OCI-LY1 (cell line): ENCODE data around the gene U2SURP.

Experiments used
- H2AFZ ChIP-seq: fragments of 200-600 bp; sonication (generic), shearing (Covaris generic); 2 replicates; pipeline ENCODE4 v1.6.0; 2014; ENCODE audit warnings: antibody characterized with exemption, mild to moderate bottlenecking, low read length
- H3F3A ChIP-seq: fragments of 200-600 bp; sonication (generic), shearing (Covaris generic); 2 replicates; pipeline ENCODE4 v1.6.0; 2014; ENCODE audit warnings: mild to moderate bottlenecking, antibody characterized with exemption, low read length, moderate library complexity; ENCODE audit not compliant: insufficient read depth
- H3K27ac ChIP-seq: fragments of 200-600 bp; sonication (generic); 2 replicates; pipeline ENCODE4 v1.5.1; 2014; ENCODE audit warnings: low read length, mixed run types, mild to moderate bottlenecking, low read depth; ENCODE audit not compliant: poor library complexity, severe bottlenecking
- H3K27me3 ChIP-seq: fragments of 200-600 bp; sonication (generic); 2 replicates; pipeline ENCODE4 v1.6.0; 2014; ENCODE audit warnings: antibody characterized with exemption, mild to moderate bottlenecking, low read length, moderate library complexity; ENCODE audit not compliant: insufficient read depth
- H3K36me3 ChIP-seq: fragments of 200-600 bp; sonication (generic); 2 replicates; pipeline ENCODE4 v1.6.1; 2014; ENCODE audit warnings: mild to moderate bottlenecking, antibody characterized with exemption, low read length, moderate library complexity, mixed read lengths; ENCODE audit not compliant: insufficient read depth
- H3K4me1 ChIP-seq: fragments of 200-600 bp; sonication (generic); 2 replicates; pipeline ENCODE4 v1.5.1; 2014; ENCODE audit warnings: mild to moderate bottlenecking, low read length, moderate library complexity; ENCODE audit not compliant: insufficient read depth, severe bottlenecking
- H3K4me2 ChIP-seq: fragments of 200-600 bp; sonication (generic), shearing (Covaris generic); 2 replicates; pipeline ENCODE4 v1.6.1; 2014; ENCODE audit warnings: low read length
- H3K4me3 ChIP-seq: fragments of 200-600 bp; sonication (generic); 2 replicates; pipeline ENCODE4 v1.5.1; 2014; ENCODE audit warnings: low read length, low read depth, mild to moderate bottlenecking, mixed read lengths; ENCODE audit not compliant: poor library complexity, severe bottlenecking
- H3K79me2 ChIP-seq: fragments of 200-600 bp; shearing (Covaris generic); 2 replicates; pipeline ENCODE4 v1.6.1; 2016; ENCODE audit warnings: mixed run types, low read length, mixed read lengths; ENCODE audit not compliant: insufficient read depth
- H3K9ac ChIP-seq: fragments of 200-600 bp; sonication (generic), shearing (Covaris generic); 2 replicates; pipeline ENCODE4 v1.6.1; 2014; ENCODE audit warnings: mild to moderate bottlenecking, low read length, mixed read lengths
- H3K9me2 ChIP-seq: fragments of 200-600 bp; sonication (generic), shearing (Covaris generic); 2 replicates; pipeline ENCODE4 v1.6.1; 2014; ENCODE audit warnings: low read depth, mild to moderate bottlenecking, low read length, mixed read lengths
- H3K9me3 ChIP-seq: fragments of 200-600 bp; shearing (Covaris generic); 2 replicates; pipeline ENCODE4 v1.6.1; 2014; ENCODE audit warnings: low read length, mixed read lengths
- H4K20me1 ChIP-seq: fragments of 200-600 bp; sonication (generic), shearing (Covaris generic); 2 replicates; pipeline ENCODE4 v1.6.0; 2016; ENCODE audit warnings: mild to moderate bottlenecking, low read length; ENCODE audit not compliant: insufficient read depth
- EZH2 ChIP-seq: fragments of 200-600 bp; sonication (generic), shearing (Covaris generic); IDR thresholded peaks from 2 replicates; pipeline ENCODE4 v1.8.0; 2017; ENCODE audit warnings: borderline replicate concordance, mixed run types, mild to moderate bottlenecking, antibody characterized with exemption, low read length, moderate library complexity, mixed read lengths
- TF ChIP-seq, protein P1 (sequence below): fragments of 200-600 bp; sonication (generic), shearing (Covaris generic); IDR thresholded peaks from 2 replicates; pipeline ENCODE4 v1.5.1; 2017; ENCODE audit warnings: mild to moderate bottlenecking, antibody characterized with exemption, low read length, moderate library complexity, mixed read lengths

U2SURP gene

DNA sequence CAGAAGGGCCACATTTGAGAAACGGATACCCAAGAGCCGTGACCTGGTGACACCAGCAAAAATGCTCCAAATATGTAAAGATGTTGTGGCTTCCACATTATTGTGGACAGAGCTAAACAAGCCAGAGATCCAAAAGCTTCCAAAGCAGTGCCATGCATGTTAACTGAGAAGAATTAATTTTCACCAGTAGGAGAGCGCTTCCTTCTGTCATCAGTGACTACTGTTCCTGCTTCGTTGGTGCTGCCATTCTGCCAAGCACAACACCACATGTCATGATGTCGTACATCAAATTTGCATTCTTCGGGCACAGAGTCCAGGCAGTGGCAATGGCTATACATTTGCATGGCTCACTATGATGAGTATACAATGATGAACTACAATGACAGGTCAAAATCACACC, 99.1 kb downstream of the U2SURP start:
- peaks cover 5% of the 10 kb centered on the region; the same call in 1 of the 2 replicates for H3K27me3 ChIP-seq
- TF ChIP-seq EZH2 = no peak
- TF ChIP-seq, protein P1, sequence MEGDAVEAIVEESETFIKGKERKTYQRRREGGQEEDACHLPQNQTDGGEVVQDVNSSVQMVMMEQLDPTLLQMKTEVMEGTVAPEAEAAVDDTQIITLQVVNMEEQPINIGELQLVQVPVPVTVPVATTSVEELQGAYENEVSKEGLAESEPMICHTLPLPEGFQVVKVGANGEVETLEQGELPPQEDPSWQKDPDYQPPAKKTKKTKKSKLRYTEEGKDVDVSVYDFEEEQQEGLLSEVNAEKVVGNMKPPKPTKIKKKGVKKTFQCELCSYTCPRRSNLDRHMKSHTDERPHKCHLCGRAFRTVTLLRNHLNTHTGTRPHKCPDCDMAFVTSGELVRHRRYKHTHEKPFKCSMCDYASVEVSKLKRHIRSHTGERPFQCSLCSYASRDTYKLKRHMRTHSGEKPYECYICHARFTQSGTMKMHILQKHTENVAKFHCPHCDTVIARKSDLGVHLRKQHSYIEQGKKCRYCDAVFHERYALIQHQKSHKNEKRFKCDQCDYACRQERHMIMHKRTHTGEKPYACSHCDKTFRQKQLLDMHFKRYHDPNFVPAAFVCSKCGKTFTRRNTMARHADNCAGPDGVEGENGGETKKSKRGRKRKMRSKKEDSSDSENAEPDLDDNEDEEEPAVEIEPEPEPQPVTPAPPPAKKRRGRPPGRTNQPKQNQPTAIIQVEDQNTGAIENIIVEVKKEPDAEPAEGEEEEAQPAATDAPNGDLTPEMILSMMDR = no peak
- H3F3A ChIP-seq = no peaks in the 10 kb centered on the region
- H2AFZ ChIP-seq = no peak overlapping the region
- H3K9me2 ChIP-seq = no peaks in the 10 kb centered on the region
- H3K9ac ChIP-seq = no peak overlapping the region
- no peaks in the 10 kb centered on the region for H3K4me1 ChIP-seq
- H3K4me3 ChIP-seq = no peak overlapping the region
- no peak overlapping the region for H3K27ac ChIP-seq
- H3K9me3 ChIP-seq = peaks cover 19% of the 10 kb centered on the region
- H3K36me3 ChIP-seq = no peaks in the 10 kb centered on the region
- no peak overlapping the region for H3K4me2 ChIP-seq
- H4K20me1 ChIP-seq = no peaks in the 10 kb centered on the region
- no peaks in the 10 kb centered on the region for H3K79me2 ChIP-seq

DNA sequence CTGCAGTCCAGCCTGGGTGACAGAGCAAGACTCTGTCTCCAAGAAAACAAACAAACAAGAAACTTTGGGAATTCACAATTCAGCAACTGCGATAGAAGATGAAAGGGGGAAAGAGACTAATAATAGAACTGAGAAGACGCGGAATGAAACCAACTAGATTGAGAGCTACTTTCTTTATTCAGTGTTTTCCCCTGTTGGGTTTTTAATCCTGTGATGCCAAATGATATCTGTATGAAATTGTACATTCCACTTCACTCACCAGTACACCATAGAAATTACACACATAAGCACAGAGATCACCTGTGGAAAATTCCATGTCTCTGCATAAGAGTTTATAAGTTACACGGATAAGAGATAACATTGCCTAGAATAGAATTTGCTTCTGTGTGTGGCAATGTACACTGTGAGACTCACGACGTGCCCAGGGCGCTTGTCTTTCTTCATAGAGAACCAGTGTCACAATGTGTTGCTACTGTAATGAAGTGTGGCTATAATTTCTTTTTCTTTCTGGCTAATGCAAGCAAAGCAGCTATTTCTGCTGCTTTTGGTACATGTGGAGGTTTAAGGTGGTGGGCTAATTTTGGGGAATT, 100.5 kb downstream of the U2SURP start:
- H3K36me3 ChIP-seq = no peaks in the 10 kb centered on the region
- H3K9me3 ChIP-seq = peaks cover 8% of the 10 kb centered on the region
- H3K9me2 ChIP-seq = no peaks in the 10 kb centered on the region
- H2AFZ ChIP-seq = no peak overlapping the region
- no peak overlapping the region for H3K27ac ChIP-seq
- no peaks in the 10 kb centered on the region for H3F3A ChIP-seq
- H3K27me3 ChIP-seq = peaks cover 5% of the 10 kb centered on the region; the same call in 1 of the 2 replicates
- H4K20me1 ChIP-seq = no peaks in the 10 kb centered on the region
- no peaks in the 10 kb centered on the region for H3K4me1 ChIP-seq
- TF ChIP-seq EZH2 = no peak
- TF ChIP-seq, protein P1 = no peak
- no peak overlapping the region for H3K4me3 ChIP-seq
- H3K79me2 ChIP-seq = no peaks in the 10 kb centered on the region
- H3K9ac ChIP-seq = no peak overlapping the region
- no peak overlapping the region for H3K4me2 ChIP-seq

DNA sequence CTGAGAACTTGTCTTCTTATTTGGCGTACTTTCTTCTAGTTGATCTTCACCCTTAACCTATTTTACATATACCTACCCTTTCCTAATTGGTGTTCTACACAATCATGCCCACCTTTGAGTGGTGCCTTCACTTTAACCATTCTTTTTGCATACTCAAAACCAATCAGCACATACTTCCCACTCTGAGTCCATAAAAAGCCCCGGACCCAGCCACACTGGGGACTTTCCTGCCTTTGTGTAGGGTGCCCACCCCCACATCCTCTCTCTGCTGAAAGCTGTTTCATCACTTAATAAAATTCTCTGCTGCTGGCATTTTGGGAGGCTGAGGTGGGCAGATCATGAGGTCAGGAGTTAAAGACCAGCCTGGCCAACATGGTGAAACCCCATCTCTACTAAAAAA, 102.3 kb downstream of the U2SURP start:
- H3K9me2 ChIP-seq = no peaks in the 10 kb centered on the region
- no peaks in the 10 kb centered on the region for H4K20me1 ChIP-seq
- H3K79me2 ChIP-seq = no peaks in the 10 kb centered on the region
- TF ChIP-seq EZH2 = no peak
- TF ChIP-seq, protein P1 = no peak
- H3K36me3 ChIP-seq = no peaks in the 10 kb centered on the region
- no peak overlapping the region for H3K4me2 ChIP-seq
- no peaks in the 10 kb centered on the region; the same call in 1 of the 2 replicates for H3K27me3 ChIP-seq
- no peaks in the 10 kb centered on the region for H3K4me1 ChIP-seq
- no peak overlapping the region for H3K27ac ChIP-seq
- H2AFZ ChIP-seq = no peak overlapping the region
- H3F3A ChIP-seq = no peaks in the 10 kb centered on the region
- H3K4me3 ChIP-seq = no peak overlapping the region
- no peak overlapping the region for H3K9ac ChIP-seq
- H3K9me3 ChIP-seq = peaks cover 3% of the 10 kb centered on the region; the same call in 1 of the 2 replicates
